Adipocyte (in vitro differentiated cells): ENCODE measurements around the gene DSCAM.
"Not testable (repeated sequence)": the region's sequence is repeated elsewhere in the genome, so short reads cannot be mapped to it uniquely, and the experiment has no call there.

Source experiments
- DNase-seq: peaks from one replicate; pipeline ENCODE4 v3.0.0-alpha.2; 2015; ENCODE audit warnings: low read depth
- H3K27me3 ChIP-seq: replicated peaks from 2 replicates; pipeline ENCODE4 v1.7.0; 2013; ENCODE audit warnings: mild to moderate bottlenecking, low read length, moderate library complexity; ENCODE audit not compliant: control insufficient read depth, insufficient read depth
- H3K36me3 ChIP-seq: 2 replicates; pipeline ENCODE4 v1.7.0; 2013; ENCODE audit warnings: low read length, mild to moderate bottlenecking, moderate library complexity; ENCODE audit not compliant: control insufficient read depth, insufficient read depth, severe bottlenecking
- H3K4me1 ChIP-seq: 2 replicates; pipeline ENCODE4 v1.7.0; 2013; ENCODE audit warnings: mild to moderate bottlenecking, low read length, moderate library complexity; ENCODE audit not compliant: control insufficient read depth, insufficient read depth
- H3K4me3 ChIP-seq: 2 replicates; pipeline ENCODE4 v1.7.0; 2013; ENCODE audit warnings: mild to moderate bottlenecking, low read length, moderate library complexity
- H3K9ac ChIP-seq: 2 replicates; pipeline ENCODE4 v1.7.0; 2013; ENCODE audit warnings: mild to moderate bottlenecking, low read length, moderate library complexity
- H3K9me3 ChIP-seq: 2 replicates; pipeline ENCODE4 v1.7.0; 2013; ENCODE audit warnings: mild to moderate bottlenecking, low read length, moderate library complexity; ENCODE audit not compliant: control insufficient read depth

The DSCAM gene

DNA sequence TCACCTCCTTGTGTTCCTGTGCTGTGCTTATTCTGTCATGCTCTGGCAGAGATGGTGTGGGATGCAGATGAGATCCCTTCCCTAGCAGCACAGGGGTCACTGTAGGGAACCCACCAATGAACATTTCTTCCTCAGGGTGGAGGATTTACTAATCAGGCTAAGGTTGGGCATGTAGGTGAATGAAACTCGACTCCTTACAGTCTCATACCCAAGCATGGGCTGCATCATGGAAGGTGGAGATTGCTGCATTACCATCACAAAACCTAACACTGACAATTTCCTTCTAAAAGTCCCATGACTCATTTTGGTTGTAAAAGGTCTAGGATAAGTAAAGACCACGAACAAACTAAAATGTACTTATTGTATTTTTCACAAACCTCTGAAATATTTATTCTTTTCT, 399.9 kb downstream of the DSCAM start:
- H3K27me3 ChIP-seq = no peaks in the 10 kb centered on the region
- H3K9ac ChIP-seq = no peak overlapping the region
- no peak for DNase-seq
- H3K4me3 ChIP-seq = no peak overlapping the region
- H3K9me3 ChIP-seq = no peaks in the 10 kb centered on the region
- no peaks in the 10 kb centered on the region for H3K36me3 ChIP-seq
- no peaks in the 10 kb centered on the region for H3K4me1 ChIP-seq

DNA sequence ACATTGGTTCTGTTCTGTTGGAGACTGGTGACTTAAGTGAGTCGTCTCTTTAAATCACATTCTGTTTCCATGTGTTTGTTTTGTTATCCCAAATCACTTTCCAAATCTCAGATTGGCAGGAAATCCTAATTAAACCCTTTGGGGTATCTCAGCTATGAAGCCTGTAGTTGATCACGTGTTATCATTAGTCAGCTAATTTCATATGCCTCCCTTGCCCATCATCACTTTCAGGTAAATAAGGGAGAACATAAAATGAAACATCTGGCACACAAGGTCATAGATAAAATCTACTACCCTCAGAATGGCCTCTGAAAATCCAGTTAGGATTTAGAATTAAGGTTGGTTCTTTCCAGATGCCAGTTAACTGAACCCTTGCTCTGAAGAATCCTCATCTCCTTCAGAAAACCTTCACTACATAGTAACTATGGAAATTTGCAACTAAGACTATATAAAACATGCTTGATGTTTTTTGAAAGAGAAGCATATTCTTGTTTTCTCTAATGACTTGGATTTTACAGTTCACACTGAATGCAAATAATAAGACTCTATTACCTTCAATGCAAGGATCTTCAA, 401.5 kb downstream of the DSCAM start:
- Histone ChIP-seq H3K4me3 (no peak overlapping the region), H3K27me3 (no peaks in the 10 kb centered on the region), H3K9me3 (no peaks in the 10 kb centered on the region), H3K36me3 (no peaks in the 10 kb centered on the region), H3K9ac (no peak overlapping the region), H3K4me1 (no peaks in the 10 kb centered on the region)
- peak; percentile 13 for DNase-seq

DNA sequence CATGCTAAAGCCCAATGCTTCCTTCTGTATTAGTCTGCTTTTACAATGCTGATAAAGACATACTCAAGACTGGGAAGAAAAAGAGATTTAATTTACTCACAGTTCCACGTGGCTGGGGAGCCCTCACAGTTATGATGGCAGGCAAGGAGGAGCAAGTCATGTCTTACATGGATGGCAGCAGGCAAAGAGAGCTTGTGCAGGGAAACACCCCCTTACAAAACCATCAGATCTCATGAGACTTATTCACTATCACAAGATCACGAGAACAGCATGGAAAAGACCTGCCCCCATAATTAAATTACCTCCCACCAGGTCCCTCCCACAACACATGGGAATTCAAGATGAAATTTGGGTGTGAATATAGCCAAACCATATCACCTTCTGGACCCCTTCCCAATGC, 407.4 kb downstream of the DSCAM start:
- H3K9me3 ChIP-seq, H3K4me1 ChIP-seq, H3K27me3 ChIP-seq, DNase-seq, H3K4me3 ChIP-seq, H3K9ac ChIP-seq, H3K36me3 ChIP-seq: not testable (repeated sequence)

DNA sequence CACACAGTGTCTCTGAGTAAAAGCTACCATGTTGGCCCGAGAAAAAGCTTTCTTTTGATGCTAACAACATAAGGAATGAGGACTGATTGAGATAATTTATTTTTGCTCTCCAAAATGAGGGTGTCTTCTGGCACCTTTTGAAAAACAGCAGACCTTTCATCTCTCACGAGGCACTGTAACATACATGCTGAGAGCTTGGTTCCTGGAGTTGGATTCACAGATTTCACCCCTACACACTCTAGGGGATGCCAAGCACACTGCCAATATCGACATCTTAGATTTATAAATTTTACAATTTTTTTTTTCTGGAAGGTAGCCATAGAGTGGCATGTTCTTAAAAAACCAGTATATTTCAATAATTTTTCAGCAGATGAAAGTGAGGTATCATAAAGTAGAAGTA, 408.3 kb downstream of the DSCAM start:
- no peak overlapping the region for H3K4me3 ChIP-seq
- no peaks in the 10 kb centered on the region for H3K4me1 ChIP-seq
- no peak for DNase-seq
- H3K9ac ChIP-seq = no peak overlapping the region
- H3K36me3 ChIP-seq = no peaks in the 10 kb centered on the region
- H3K27me3 ChIP-seq = no peaks in the 10 kb centered on the region
- no peaks in the 10 kb centered on the region for H3K9me3 ChIP-seq

DNA sequence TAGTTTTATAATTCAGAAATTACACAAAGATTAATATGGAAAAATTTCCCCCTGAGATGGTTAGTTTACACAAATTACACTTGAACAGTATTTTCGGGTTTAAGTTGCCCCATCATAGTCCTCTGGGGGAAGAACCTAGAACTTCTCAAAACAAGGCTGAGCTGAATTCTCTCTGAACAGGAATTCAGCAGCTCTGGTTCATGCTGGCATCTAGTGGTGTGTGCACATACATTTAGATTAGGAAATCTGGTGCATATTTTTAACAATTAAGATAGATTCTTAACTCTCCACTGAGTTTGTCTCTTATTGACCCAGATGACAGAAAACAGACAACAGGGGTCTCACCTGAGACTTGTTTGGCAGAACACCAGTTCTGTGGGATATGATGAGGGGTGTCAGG, 410.7 kb downstream of the DSCAM start:
- Histone ChIP-seq H3K9me3 (no peaks in the 10 kb centered on the region), H3K9ac (no peak overlapping the region), H3K36me3 (no peaks in the 10 kb centered on the region), H3K4me1 (no peaks in the 10 kb centered on the region), H3K27me3 (no peaks in the 10 kb centered on the region), H3K4me3 (no peak overlapping the region)
- DNase-seq = peak; percentile 34

DNA sequence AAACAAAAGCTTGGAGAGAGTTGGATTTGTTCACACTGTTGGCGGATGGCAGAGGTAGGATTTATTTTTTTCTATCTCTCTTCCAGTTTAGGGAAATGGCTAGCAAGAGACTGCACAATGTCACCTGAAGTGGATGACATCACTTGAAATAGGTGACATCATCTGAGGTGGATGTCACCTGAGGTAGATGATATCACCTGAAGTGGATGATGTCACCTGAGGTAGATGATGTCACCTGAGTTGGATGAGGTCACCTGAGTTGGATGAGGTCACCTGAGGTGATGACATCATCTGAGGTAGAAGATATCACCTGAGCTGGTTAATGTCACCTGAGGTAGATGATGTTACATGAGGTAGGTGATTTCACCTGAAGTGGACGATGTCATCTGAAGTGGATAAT, 413.4 kb downstream of the DSCAM start:
- no peak for DNase-seq
- H3K4me1 ChIP-seq = no peaks in the 10 kb centered on the region
- no peaks in the 10 kb centered on the region for H3K36me3 ChIP-seq
- no peaks in the 10 kb centered on the region for H3K9me3 ChIP-seq
- H3K4me3 ChIP-seq = no peak overlapping the region
- H3K27me3 ChIP-seq = no peaks in the 10 kb centered on the region
- no peak overlapping the region for H3K9ac ChIP-seq

DNA sequence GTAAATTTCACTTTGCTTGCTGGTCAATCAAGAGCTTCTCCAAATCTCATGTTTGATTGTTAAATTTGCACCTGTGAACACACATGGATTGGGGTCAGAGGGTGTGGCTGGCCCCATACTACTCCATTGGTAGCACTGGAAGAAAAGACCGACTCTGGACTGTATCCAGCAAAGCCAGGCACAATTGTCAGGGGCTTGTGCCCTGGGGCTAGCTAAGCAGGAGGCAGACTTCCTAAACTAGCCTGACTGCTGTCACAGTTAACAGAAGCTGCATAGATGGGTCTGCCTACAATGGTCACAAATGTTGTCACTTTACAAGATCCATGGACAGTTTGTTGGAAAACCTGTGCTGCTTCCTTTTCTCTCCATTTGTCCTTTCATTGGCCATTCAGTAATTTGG, 421.0 kb downstream of the DSCAM start:
- Histone ChIP-seq H3K4me1 (no peaks in the 10 kb centered on the region), H3K4me3 (no peak overlapping the region), H3K9me3 (no peaks in the 10 kb centered on the region), H3K36me3 (no peaks in the 10 kb centered on the region), H3K27me3 (no peaks in the 10 kb centered on the region), H3K9ac (no peak overlapping the region)
- no peak for DNase-seq

DNA sequence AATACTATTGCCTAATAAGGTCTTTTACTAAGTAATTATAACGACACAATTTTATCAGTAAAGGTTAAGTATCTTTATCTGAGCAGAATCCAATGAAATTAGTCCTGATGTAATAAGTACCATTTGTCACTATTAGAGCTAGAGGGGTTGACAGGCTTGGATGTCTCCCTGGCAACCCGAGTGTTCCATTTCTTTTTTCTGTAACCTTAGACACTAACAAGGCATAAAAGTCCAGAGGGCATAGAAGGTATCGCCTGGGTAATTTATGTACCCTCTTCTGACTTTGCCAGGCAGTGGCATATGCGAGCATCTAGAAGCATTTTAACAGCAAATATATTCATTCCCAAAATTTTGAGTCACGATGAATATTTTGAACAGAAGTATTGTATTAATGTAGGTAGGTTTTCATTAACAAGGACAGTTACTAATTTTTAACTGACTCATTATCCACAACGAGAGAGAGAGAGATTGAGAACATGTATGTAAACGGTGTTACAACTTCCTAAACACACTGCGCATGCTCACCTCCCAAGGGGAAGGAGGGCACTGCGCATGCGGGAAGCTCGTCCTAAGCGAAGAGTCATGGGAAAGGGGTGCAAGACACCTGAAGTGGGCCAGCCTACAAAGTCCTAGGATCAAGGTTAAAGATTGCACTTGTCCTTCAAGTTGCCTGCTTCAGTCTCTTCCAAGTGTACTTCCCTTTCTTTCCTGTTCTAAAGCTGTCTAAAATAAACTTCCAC, 423.9 kb downstream of the DSCAM start:
- H3K4me1 ChIP-seq = no peaks in the 10 kb centered on the region
- no peak overlapping the region for H3K9ac ChIP-seq
- no peaks in the 10 kb centered on the region for H3K9me3 ChIP-seq
- no peak overlapping the region for H3K4me3 ChIP-seq
- H3K27me3 ChIP-seq = no peaks in the 10 kb centered on the region
- no peak for DNase-seq
- H3K36me3 ChIP-seq = no peaks in the 10 kb centered on the region

DNA sequence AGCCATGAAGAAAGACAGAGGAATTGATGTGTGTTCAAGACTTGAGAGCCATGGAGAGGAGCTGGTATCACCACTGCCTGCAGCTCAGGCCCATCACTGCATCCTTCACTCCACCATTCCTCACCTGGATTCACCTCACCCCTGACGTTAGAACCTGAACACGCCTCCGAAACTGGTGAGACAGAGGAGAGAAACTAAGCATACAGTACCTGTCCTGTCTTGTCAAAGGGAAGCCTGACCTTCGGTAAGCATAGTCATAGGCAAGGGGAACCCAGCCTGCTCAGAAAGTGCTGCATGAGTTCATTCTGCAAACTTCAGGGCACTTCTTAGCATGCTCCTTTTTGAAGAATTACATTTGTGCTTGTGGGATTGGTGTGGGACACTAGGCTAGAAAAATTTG, 425.8 kb downstream of the DSCAM start:
- H3K4me3 ChIP-seq = no peak overlapping the region
- H3K4me1 ChIP-seq = no peaks in the 10 kb centered on the region
- DNase-seq = no peak
- H3K27me3 ChIP-seq = no peaks in the 10 kb centered on the region
- no peaks in the 10 kb centered on the region for H3K36me3 ChIP-seq
- H3K9me3 ChIP-seq = no peaks in the 10 kb centered on the region
- no peak overlapping the region for H3K9ac ChIP-seq

DNA sequence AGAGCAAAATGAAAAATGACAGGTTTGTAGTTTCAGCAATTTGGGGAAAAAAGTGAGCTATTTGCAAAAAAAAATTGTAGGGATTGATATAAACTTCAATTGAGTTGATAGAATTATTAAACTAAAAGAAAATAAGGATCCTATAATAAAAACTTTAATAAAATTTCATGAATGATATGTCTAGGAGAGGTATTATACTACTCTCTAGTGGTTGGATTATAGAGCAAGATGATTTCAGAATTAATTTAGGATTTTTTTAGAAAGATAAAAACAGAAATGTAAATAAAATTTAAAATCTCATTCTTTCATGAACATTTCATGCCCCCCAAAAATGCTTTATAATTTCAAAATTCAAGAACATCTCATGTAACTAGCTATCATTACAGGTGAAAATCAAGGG, 430.4 kb downstream of the DSCAM start:
- H3K9ac ChIP-seq = no peak overlapping the region

DNA sequence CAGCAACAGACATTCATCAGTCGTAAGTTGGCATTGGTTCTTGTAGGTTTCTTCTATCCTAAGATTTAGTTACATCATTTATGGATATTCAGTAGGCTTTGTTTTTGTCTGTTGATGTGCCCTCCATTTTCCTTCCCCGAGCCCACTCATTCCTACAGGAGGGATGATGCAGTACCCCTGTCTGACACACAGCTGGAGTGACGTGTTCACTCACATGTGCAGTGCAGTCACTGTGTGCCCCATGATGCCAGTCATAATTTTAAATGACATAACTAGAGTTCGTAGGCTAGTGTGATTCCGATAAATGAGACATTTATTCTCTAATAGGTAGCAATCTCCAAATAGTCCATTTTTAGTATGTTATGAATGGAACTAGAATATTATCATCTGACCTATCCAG, 438.4 kb downstream of the DSCAM start:
- Histone ChIP-seq H3K9me3 (peaks cover 3% of the 10 kb centered on the region), H3K4me3 (no peak overlapping the region), H3K36me3 (no peaks in the 10 kb centered on the region), H3K4me1 (no peaks in the 10 kb centered on the region), H3K27me3 (no peaks in the 10 kb centered on the region), H3K9ac (no peak overlapping the region)
- DNase-seq = no peak

More for the DNA sequence above, 430.4 kb downstream of the DSCAM start:
- Histone ChIP-seq H3K4me1 (no peaks in the 10 kb centered on the region), H3K4me3 (no peak overlapping the region), H3K36me3 (no peaks in the 10 kb centered on the region), H3K9me3 (no peaks in the 10 kb centered on the region), H3K27me3 (no peaks in the 10 kb centered on the region)
- no peak for DNase-seq

DNA sequence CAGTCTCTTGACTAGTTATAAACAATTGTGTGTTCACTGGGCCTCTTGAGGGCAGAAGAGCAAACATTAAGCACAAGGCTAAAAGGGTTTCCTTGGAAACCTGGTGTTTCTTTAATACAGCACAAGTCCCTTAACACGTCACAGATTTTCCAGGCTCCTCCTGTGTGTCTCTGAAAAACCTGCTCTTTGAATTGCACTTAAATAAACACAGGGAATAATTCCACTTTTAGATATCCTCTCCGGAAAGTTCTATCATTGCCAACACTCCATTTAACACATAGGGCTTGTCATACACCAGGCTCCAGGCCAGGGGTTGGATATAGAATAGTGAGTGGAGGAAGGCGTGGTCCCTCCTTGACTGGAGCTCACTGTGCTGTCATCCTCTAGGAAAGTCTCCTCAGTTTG, 442.6 kb downstream of the DSCAM start:
- no peak overlapping the region for H3K9ac ChIP-seq
- no peaks in the 10 kb centered on the region for H3K36me3 ChIP-seq
- H3K27me3 ChIP-seq = no peaks in the 10 kb centered on the region
- no peaks in the 10 kb centered on the region for H3K9me3 ChIP-seq
- no peak overlapping the region for H3K4me3 ChIP-seq
- DNase-seq = peak; percentile 75
- no peaks in the 10 kb centered on the region for H3K4me1 ChIP-seq
